H1 (cell line): Measurements from ENCODE around the gene CMSS1.

ENCODE experiments used
- BRCA1 ChIP-seq: IDR thresholded peaks from 2 replicates; pipeline ENCODE4 v1.6.1; 2012; ENCODE audit warnings: low read depth, low read length, improper control_type of control experiment
- CTCF ChIP-seq, 3 experiments: IDR thresholded peaks; 1 replicate in 2 of 3; 2 replicates in 1 of 3; pipeline versions ENCODE4 v1.5.1 to v1.6.1; 2011; ENCODE audit warnings: low read length in 3 of 3, mild to moderate bottlenecking in 3 of 3, inconsistent platforms in 2 of 3, low read depth in 1 of 3, moderate library complexity in 1 of 3; ENCODE audit not compliant: insufficient read depth in 1 of 3; ENCODE audit errors: control extremely low read depth in 1 of 3
- EP300 ChIP-seq, 2 experiments: IDR thresholded peaks; 1 replicate in 1 of 2; 2 replicates in 1 of 2; pipeline ENCODE4 v1.6.1; 2011 to 2012; ENCODE audit warnings: low read depth in 2 of 2, low read length in 2 of 2, mild to moderate bottlenecking in 2 of 2, borderline replicate concordance in 1 of 2, inconsistent platforms in 1 of 2, moderate library complexity in 1 of 2
- GABPA ChIP-seq: IDR thresholded peaks from 2 replicates; pipeline ENCODE4 v1.6.1; 2011; ENCODE audit warnings: mild to moderate bottlenecking, low read length, moderate library complexity, borderline replicate concordance; ENCODE audit not compliant: insufficient read depth
- JUN ChIP-seq: IDR thresholded peaks from 2 replicates; pipeline ENCODE4 v1.6.1; 2011; ENCODE audit warnings: low read depth, mild to moderate bottlenecking, improper control_type of control experiment, low read length
- NRF1 ChIP-seq: IDR thresholded peaks from 2 replicates; pipeline ENCODE4 v1.6.1; 2011; ENCODE audit warnings: mild to moderate bottlenecking, low read depth, low read length, improper control_type of control experiment
- PHF8 ChIP-seq: fragments of 200-600 bp; sonication (generic); conservative IDR thresholded peaks from 2 replicates; pipeline ENCODE4 v1.7.1; 2012; ENCODE audit warnings: low read depth, mild to moderate bottlenecking, inconsistent platforms, low read length, moderate library complexity
- POLR2A ChIP-seq, 2 experiments: IDR thresholded peaks; 1 replicate in 1 of 2; 2 replicates in 1 of 2; pipeline ENCODE4 v1.6.1; 2011; ENCODE audit warnings: low read depth in 2 of 2, low read length in 2 of 2, mild to moderate bottlenecking in 2 of 2; ENCODE audit errors: control extremely low read depth in 1 of 2
- SRF ChIP-seq: IDR thresholded peaks from 2 replicates; pipeline ENCODE4 v1.6.1; 2011; ENCODE audit warnings: mild to moderate bottlenecking, low read depth, low read length, moderate library complexity
- USF2 ChIP-seq: IDR thresholded peaks from 2 replicates; pipeline ENCODE4 v1.6.1; 2011; ENCODE audit warnings: low read length, improper control_type of control experiment

- TF ChIP-seq CTCF (IDR thresholded peaks at IDR 0.05; ENCODE audit: control extremely low read depth in 1 of 3, insufficient read depth in 1 of 3, low read depth in 1 of 3, low read length in 3 of 3) (no peak), USF2 (no peak), GABPA (no peak), JUN (no peak), PHF8 (no peak), NRF1 (no peak), EP300 (IDR thresholded peaks at IDR 0.05; ENCODE audit: borderline replicate concordance in 1 of 2, low read depth in 2 of 2, low read length in 2 of 2) (no peak), SRF (no peak), POLR2A (IDR thresholded peaks at IDR 0.05; ENCODE audit: control extremely low read depth in 1 of 2, low read depth in 2 of 2, low read length in 2 of 2) (no peak), BRCA1 (no peak)
Measured at GRCh38 chr3:100209948-100210771, 392.5 kb downstream of the CMSS1 start.
